SK-N-MC (cell line): ENCODE results near the gene NKX2-1.

Experiments
- EZH2 ChIP-seq: fragments of 200-600 bp; sonication (generic); IDR thresholded peaks from one replicate; pipeline ENCODE4 v1.6.1; 2017; ENCODE audit warnings: antibody characterized with exemption
- POLR2AphosphoS5 ChIP-seq: IDR thresholded peaks from 2 replicates; pipeline ENCODE4 v1.6.1; 2012; ENCODE audit warnings: mild to moderate bottlenecking, low read depth, low read length, borderline replicate concordance

- TF ChIP-seq EZH2 (no peak), POLR2AphosphoS5 (no peak)
Observed at GRCh38 chr14:36506732-36507614, 13.1 kb downstream of the NKX2-1 start.
